Smooth muscle cell (in vitro differentiated cells): ENCODE data around the gene CEMIP. TPM values are rescaled to one million over a fixed set of nuclear protein-coding genes. Genes with fewer than 3 reads are reported as not detected.

Experiments
- DNase-seq: peaks from one replicate; lab custom pipeline; 2025; ENCODE audit not compliant: unreplicated experiment; lab: John Stamatoyannopoulos, UW
- H2AFZ ChIP-seq: fragments of 200-600 bp; sonication (generic); 2 replicates; pipeline ENCODE4 v1.6.0; 2016; ENCODE audit warnings: antibody characterized with exemption, low read depth, mild to moderate bottlenecking
- H3F3A ChIP-seq: fragments of 200-600 bp; sonication (generic); 2 replicates; pipeline ENCODE4 v1.6.0; 2017; ENCODE audit warnings: antibody characterized with exemption, low read depth
- H3K27ac ChIP-seq: fragments of 200-600 bp; sonication (generic); 2 replicates; pipeline ENCODE4 v1.5.1; 2016; ENCODE audit warnings: low read depth, mild to moderate bottlenecking
- H3K27me3 ChIP-seq: fragments of 200-600 bp; sonication (generic); 2 replicates; pipeline ENCODE4 v1.6.1; 2016; ENCODE audit warnings: low read depth, mild to moderate bottlenecking
- H3K36me3 ChIP-seq: fragments of 200-600 bp; sonication (generic); 2 replicates; pipeline ENCODE4 v1.5.1; 2016; ENCODE audit warnings: low read depth
- H3K4me1 ChIP-seq: fragments of 200-600 bp; sonication (generic); 2 replicates; pipeline ENCODE4 v1.5.1; 2016; ENCODE audit warnings: low read depth
- H3K4me2 ChIP-seq: fragments of 200-600 bp; sonication (generic); 2 replicates; pipeline ENCODE4 v1.6.0; 2016; ENCODE audit warnings: mild to moderate bottlenecking
- H3K4me3 ChIP-seq: fragments of 200-600 bp; sonication (generic); 2 replicates; pipeline ENCODE4 v1.5.1; 2016; ENCODE audit warnings: mild to moderate bottlenecking
- H3K79me2 ChIP-seq: fragments of 200-600 bp; sonication (generic); 2 replicates; pipeline ENCODE4 v1.6.0; 2016; ENCODE audit warnings: low read depth, mild to moderate bottlenecking
- H3K9ac ChIP-seq: fragments of 200-600 bp; sonication (generic); 2 replicates; pipeline ENCODE4 v1.6.0; 2016; ENCODE audit warnings: low read depth
- H3K9me3 ChIP-seq: fragments of 200-600 bp; sonication (generic); replicated peaks from 2 replicates; pipeline ENCODE4 v1.5.1; 2016; ENCODE audit warnings: low read depth
- H4K20me1 ChIP-seq: fragments of 200-600 bp; sonication (generic); 2 replicates; pipeline ENCODE4 v1.6.0; 2016; ENCODE audit warnings: low read depth
- CTCF ChIP-seq: fragments of 200-600 bp; sonication (generic); IDR thresholded peaks from 2 replicates; pipeline ENCODE4 v1.5.1; 2017; ENCODE audit warnings: borderline replicate concordance, mild to moderate bottlenecking, antibody characterized with exemption; ENCODE audit not compliant: insufficient read depth, poor library complexity, severe bottlenecking
- WGBS: methylation state at CpG from one replicate; pipeline ENCODE4 v1.1.7; 2016; ENCODE audit warnings: low lambda C conversion rate; 5-methylcytosine and 5-hydroxymethylcytosine counted together
- polyA plus RNA-seq: library from polyadenylated mRNA; unstranded; fragments of >200 nt; fragmentation: Nextera tagmentation; extraction: Ambion mirVana; gene quantifications from 2 replicates; pipeline ENCODE4 v1.2.1, GENCODE V29; 2016
- total RNA-seq: library from RNA; depleted of rRNA; stranded (reverse); fragments of >200 nt; gene quantifications from 2 replicates; pipeline ENCODE4 v1.2.3, GENCODE V29; 2014

CEMIP gene
- total and polyA plus RNA-seq, 2 experiments from 2014 or later, result 1.9 TPM

- Histone ChIP-seq H3K27ac (no peak overlapping the region), H4K20me1 (no peaks in the 10 kb centered on the region), H3K4me1 (no peaks in the 10 kb centered on the region), H3F3A (no peaks in the 10 kb centered on the region), H2AFZ (no peak overlapping the region), H3K9ac (no peak overlapping the region), H3K79me2 (no peaks in the 10 kb centered on the region), H3K36me3 (no peaks in the 10 kb centered on the region), H3K4me2 (no peak overlapping the region), H3K27me3 (no peaks in the 10 kb centered on the region), H3K4me3 (no peak overlapping the region), H3K9me3 (peaks cover under 1% of the 10 kb centered on the region)
- no peak for DNase-seq
- no peak for TF ChIP-seq CTCF
These were observed 111.8 kb downstream of the CEMIP start for GRCh38 chr15:80891006-80891405.

GRCh38 chr15:80892414-80892813 lies 113.2 kb downstream of the CEMIP start:
- Histone ChIP-seq H3K27ac (no peak overlapping the region), H3K9me3 (peaks cover 7% of the 10 kb centered on the region), H3K27me3 (no peaks in the 10 kb centered on the region), H3K4me3 (no peak overlapping the region), H3K79me2 (no peaks in the 10 kb centered on the region), H3F3A (no peaks in the 10 kb centered on the region), H2AFZ (no peak overlapping the region), H3K4me1 (no peaks in the 10 kb centered on the region), H3K4me2 (no peak overlapping the region), H4K20me1 (no peaks in the 10 kb centered on the region), H3K36me3 (no peaks in the 10 kb centered on the region), H3K9ac (no peak overlapping the region)
- no peak for TF ChIP-seq CTCF
- WGBS, result 93% methylated on average over 5 of the region's 5 CpGs
- no peak for DNase-seq

GRCh38 chr15:80893777-80894176 lies 114.6 kb downstream of the CEMIP start:
- Histone ChIP-seq H3K79me2 (no peaks in the 10 kb centered on the region), H3F3A (no peaks in the 10 kb centered on the region), H3K27ac (no peak overlapping the region), H4K20me1 (no peaks in the 10 kb centered on the region), H3K27me3 (no peaks in the 10 kb centered on the region), H3K4me3 (no peak overlapping the region), H3K4me1 (no peaks in the 10 kb centered on the region), H3K9me3 (peaks cover 7% of the 10 kb centered on the region), H2AFZ (no peak overlapping the region), H3K36me3 (no peaks in the 10 kb centered on the region), H3K4me2 (no peak overlapping the region), H3K9ac (no peak overlapping the region)
- TF ChIP-seq CTCF, result no peak
- DNase-seq, result no peak
- WGBS, result 74% methylated on average over 1 of the region's 1 CpG

- DNase-seq, result no peak
- H3F3A ChIP-seq, result no peaks in the 10 kb centered on the region
- H3K27ac ChIP-seq, result no peak overlapping the region
- H4K20me1 ChIP-seq, result no peaks in the 10 kb centered on the region
- no peak overlapping the region for H3K4me2 ChIP-seq
- no peak overlapping the region for H3K9ac ChIP-seq
- no peaks in the 10 kb centered on the region for H3K4me1 ChIP-seq
- H3K79me2 ChIP-seq, result no peaks in the 10 kb centered on the region
- 93% methylated on average over 7 of the region's 7 CpGs for WGBS
- no peak overlapping the region for H2AFZ ChIP-seq
- TF ChIP-seq CTCF, result no peak
- H3K4me3 ChIP-seq, result no peak overlapping the region
- no peaks in the 10 kb centered on the region for H3K36me3 ChIP-seq
- no peaks in the 10 kb centered on the region for H3K27me3 ChIP-seq
- peaks cover 7% of the 10 kb centered on the region for H3K9me3 ChIP-seq
These were observed 115.9 kb downstream of the CEMIP start for GRCh38 chr15:80895091-80895490.
